H1 (cell line): Measurements from ENCODE around the gene CRTC1. TPM values are rescaled to one million over a fixed set of nuclear protein-coding genes. Genes with fewer than 3 reads are reported as not detected.

Source experiments
- CTCF ChIA-PET: fragments of 300-600 bp; sonication (Branson Sonifier 250); formaldehyde crosslinking; loops from one replicate; lab custom pipeline; 2021; ENCODE audit not compliant: partially characterized antibody; lab: Charles Lee
- POLR2A ChIA-PET: fragments of 300-600 bp; sonication (Branson Sonifier 250); formaldehyde crosslinking; loops from one replicate; lab custom pipeline; 2021; ENCODE audit warnings: inconsistent platforms; ENCODE audit not compliant: partially characterized antibody; lab: Charles Lee
- DNase-seq, 2 experiments: peaks; one replicate each; pipeline versions ENCODE4 v3.0.0 to v3.0.0-alpha.2; 2010 to 2022; ENCODE audit warnings: low spot score in 2 of 2, low read depth in 1 of 2, mixed read lengths in 1 of 2
- FAIRE-seq: peaks from 2 replicates; lab custom pipeline; 2011; peaks lifted over from hg19 to GRCh38; lab: Jason Lieb, UNC
- H2AFZ ChIP-seq: 2 replicates; pipeline ENCODE4 v1.8.1; 2012; ENCODE audit warnings: low read length, inconsistent platforms
- H2AK5ac ChIP-seq: 2 replicates; pipeline ENCODE4 v1.6.1; 2013; ENCODE audit warnings: low read depth, low read length
- H2BK120ac ChIP-seq: replicated peaks from 2 replicates; pipeline ENCODE3; 2013; ENCODE audit warnings: low read depth, low read length, inconsistent platforms
- H2BK12ac ChIP-seq: 2 replicates; pipeline ENCODE4 v1.6.1; 2013; ENCODE audit warnings: low read depth, low read length
- H2BK15ac ChIP-seq: 2 replicates; pipeline ENCODE4 v1.6.1; 2013; ENCODE audit warnings: low read length
- H2BK20ac ChIP-seq: 2 replicates; pipeline ENCODE4 v1.6.1; 2013; ENCODE audit warnings: low read length
- H2BK5ac ChIP-seq: 2 replicates; pipeline ENCODE4 v1.6.1; 2013; ENCODE audit warnings: low read depth, low read length
- H3K14ac ChIP-seq: 2 replicates; pipeline ENCODE4 v1.6.1; 2013; ENCODE audit warnings: inconsistent platforms; ENCODE audit not compliant: insufficient read length
- H3K18ac ChIP-seq: 2 replicates; pipeline ENCODE4 v1.6.1; 2013; ENCODE audit warnings: low read length; ENCODE audit errors: extremely low read depth
- H3K23ac ChIP-seq: 2 replicates; pipeline ENCODE4 v1.6.1; 2013; ENCODE audit warnings: inconsistent platforms; ENCODE audit not compliant: insufficient read length
- H3K23me2 ChIP-seq: 2 replicates; pipeline ENCODE4 v1.6.1; 2013; ENCODE audit warnings: low read depth, low read length
- H3K27ac ChIP-seq: 2 replicates; pipeline ENCODE4 v1.6.1; 2011; ENCODE audit warnings: low read depth, low read length, inconsistent platforms
- H3K27me3 ChIP-seq, 4 experiments: replicated peaks in 1 of 4; 1 replicate in 1 of 4; 2 replicates in 3 of 4; pipeline versions ENCODE4 v1.6.1 to v1.8.1; 2011 to 2013; ENCODE audit warnings: low read length in 3 of 4, mild to moderate bottlenecking in 3 of 4, inconsistent platforms in 2 of 4, mixed read lengths in 2 of 4, moderate library complexity in 1 of 4; ENCODE audit not compliant: control insufficient read depth in 3 of 4, insufficient read depth in 3 of 4; ENCODE audit errors: extremely low read depth in 1 of 4
- H3K36me3 ChIP-seq, 4 experiments: 2 replicates each; pipeline versions ENCODE4 v1.6.1 to v1.8.1; 2011 to 2013; ENCODE audit warnings: mild to moderate bottlenecking in 4 of 4, low read length in 3 of 4, moderate library complexity in 2 of 4, control low read depth in 1 of 4, inconsistent platforms in 1 of 4; ENCODE audit not compliant: insufficient read depth in 4 of 4, control insufficient read depth in 2 of 4
- H3K4ac ChIP-seq: replicated peaks from 2 replicates; pipeline ENCODE3; 2013; ENCODE audit warnings: low read length, low read depth, mixed read lengths, inconsistent platforms; ENCODE audit not compliant: insufficient read length
- H3K4me1 ChIP-seq, 4 experiments: replicated peaks in 1 of 4; 1 replicate in 1 of 4; 2 replicates in 3 of 4; pipeline versions ENCODE4 v1.6.1 to v1.8.1; 2011 to 2013; ENCODE audit warnings: low read length in 3 of 4, inconsistent platforms in 2 of 4, mixed read lengths in 1 of 4; ENCODE audit not compliant: insufficient read depth in 4 of 4, control insufficient read depth in 3 of 4
- H3K4me2 ChIP-seq, 2 experiments: 2 replicates each; pipeline versions ENCODE4 v1.6.1 to v1.8.1; 2011 to 2013; ENCODE audit warnings: low read depth in 2 of 2, low read length in 2 of 2, control low read depth in 1 of 2, inconsistent platforms in 1 of 2, mild to moderate bottlenecking in 1 of 2; ENCODE audit not compliant: insufficient read depth in 1 of 2
- H3K4me3 ChIP-seq, 4 experiments: fragments of 200-600, 300-600 bp in 1 of 4; sonication (generic), shearing (Covaris generic), sonication (Bioruptor Twin) in 1 of 4; 2 replicates each; pipeline versions ENCODE4 v1.5.1 to v1.8.1; 2011 to 2016; ENCODE audit warnings: low read length in 4 of 4, low read depth in 3 of 4, control low read depth in 2 of 4, inconsistent platforms in 2 of 4, mild to moderate bottlenecking in 2 of 4, mixed read lengths in 1 of 4, moderate library complexity in 1 of 4; ENCODE audit not compliant: insufficient read depth in 2 of 4; ENCODE audit errors: extremely low read depth in 1 of 4
- H3K56ac ChIP-seq: replicated peaks from 2 replicates; pipeline ENCODE3; 2013; ENCODE audit warnings: low read depth, mild to moderate bottlenecking, mixed read lengths, low read length, inconsistent platforms; ENCODE audit not compliant: insufficient read length
- H3K79me1 ChIP-seq: 2 replicates; pipeline ENCODE4 v1.6.1; 2013; ENCODE audit warnings: low read depth, low read length, control low read depth
- H3K79me2 ChIP-seq, 2 experiments: 2 replicates each; pipeline versions ENCODE4 v1.6.1 to v1.8.1; 2012 to 2013; ENCODE audit warnings: low read length in 2 of 2, mild to moderate bottlenecking in 2 of 2, inconsistent platforms in 1 of 2; ENCODE audit not compliant: insufficient read depth in 2 of 2, control insufficient read depth in 1 of 2
- H3K9ac ChIP-seq, 4 experiments: replicated peaks in 1 of 4; 1 replicate in 1 of 4; 2 replicates in 3 of 4; pipeline versions ENCODE4 v1.6.1 to v1.8.1; 2011 to 2013; ENCODE audit warnings: low read depth in 3 of 4, low read length in 3 of 4, control low read depth in 2 of 4, mild to moderate bottlenecking in 2 of 4, moderate library complexity in 2 of 4, inconsistent platforms in 1 of 4; ENCODE audit errors: extremely low read depth in 1 of 4
- H3K9me3 ChIP-seq, 2 experiments: 2 replicates each; pipeline versions ENCODE4 v1.6.1 to v1.8.1; 2012 to 2013; ENCODE audit warnings: mild to moderate bottlenecking in 2 of 2, moderate library complexity in 2 of 2, control low read depth in 1 of 2, inconsistent platforms in 1 of 2, low read depth in 1 of 2, low read length in 1 of 2, mixed read lengths in 1 of 2; ENCODE audit not compliant: insufficient read depth in 2 of 2
- H4K20me1 ChIP-seq, 2 experiments: replicated peaks in 1 of 2; 2 replicates each; pipeline versions ENCODE3 to v1.8.1; 2011 to 2013; ENCODE audit warnings: inconsistent platforms in 2 of 2, low read length in 2 of 2, mild to moderate bottlenecking in 1 of 2; ENCODE audit not compliant: insufficient read depth in 2 of 2, control insufficient read depth in 1 of 2
- H4K5ac ChIP-seq: 2 replicates; pipeline ENCODE4 v1.6.1; 2013; ENCODE audit warnings: low read length, low read depth, mixed read lengths, inconsistent platforms; ENCODE audit not compliant: insufficient read length
- H4K8ac ChIP-seq: 2 replicates; pipeline ENCODE4 v1.8.0; 2013; ENCODE audit warnings: mild to moderate bottlenecking, moderate library complexity, low read length, inconsistent platforms; ENCODE audit not compliant: insufficient read depth; ENCODE audit errors: extremely low read depth
- H4K91ac ChIP-seq: replicated peaks from 2 replicates; pipeline ENCODE3; 2013; ENCODE audit warnings: low read length, mixed read lengths, inconsistent platforms; ENCODE audit not compliant: insufficient read length
- ASH2L ChIP-seq: fragments of 200-600, 300-600 bp; sonication (generic); IDR thresholded peaks from one replicate; pipeline ENCODE4 v1.7.1; 2017; ENCODE audit warnings: low read length
- CTBP2 ChIP-seq: IDR thresholded peaks from 2 replicates; pipeline ENCODE4 v1.7.0; 2011; ENCODE audit warnings: borderline replicate concordance, mild to moderate bottlenecking, moderate library complexity, mixed read lengths, low read length; ENCODE audit not compliant: insufficient read depth, insufficient read length
- HDAC6 ChIP-seq: IDR thresholded peaks from one replicate; pipeline ENCODE4 v1.7.1; 2012; ENCODE audit warnings: low read depth, mild to moderate bottlenecking, inconsistent platforms, low read length, moderate library complexity
- JUN ChIP-seq: IDR thresholded peaks from 2 replicates; pipeline ENCODE4 v1.6.1; 2011; ENCODE audit warnings: low read depth, mild to moderate bottlenecking, improper control_type of control experiment, low read length
- JUND ChIP-seq: IDR thresholded peaks from 2 replicates; pipeline ENCODE4 v1.6.1; 2011; ENCODE audit warnings: mild to moderate bottlenecking, improper control_type of control experiment, low read length
- KDM4A ChIP-seq: IDR thresholded peaks from one replicate; pipeline ENCODE4 v1.7.1; 2012; ENCODE audit warnings: low read depth, mild to moderate bottlenecking, moderate library complexity, low read length, inconsistent platforms; ENCODE audit not compliant: severe bottlenecking
- PHF8 ChIP-seq: fragments of 200-600 bp; sonication (generic); conservative IDR thresholded peaks from 2 replicates; pipeline ENCODE4 v1.7.1; 2012; ENCODE audit warnings: low read depth, mild to moderate bottlenecking, inconsistent platforms, low read length, moderate library complexity
- RBBP5 ChIP-seq: IDR thresholded peaks from 2 replicates; pipeline ENCODE4 v1.7.1; 2012; ENCODE audit warnings: low read depth, mild to moderate bottlenecking, inconsistent platforms, low read length, moderate library complexity, borderline replicate concordance
- SP4 ChIP-seq: IDR thresholded peaks from 2 replicates; pipeline ENCODE4 v1.6.1; 2012; ENCODE audit warnings: low read length, inconsistent platforms
- TAF7 ChIP-seq: optimal IDR thresholded peaks from 2 replicates; pipeline ENCODE3; 2011; ENCODE audit warnings: low read depth, mild to moderate bottlenecking, inconsistent platforms, low read length, moderate library complexity, borderline replicate concordance
- TCF12 ChIP-seq: IDR thresholded peaks from 2 replicates; pipeline ENCODE4 v1.6.1; 2011; ENCODE audit warnings: low read depth, mild to moderate bottlenecking, low read length
- ZNF274 ChIP-seq: IDR thresholded peaks from 2 replicates; pipeline ENCODE4 v1.7.0; 2012; ENCODE audit warnings: low read length, borderline replicate concordance; ENCODE audit errors: extremely low read depth
- WGBS, 2 experiments: shearing (Covaris generic) in 1 of 2; methylation state at CpG; one replicate each; pipeline versions ENCODE4 v1.1.6 to v1.1.7; 2013 to 2015; ENCODE audit warnings: low lambda C conversion rate in 2 of 2, mixed read lengths in 2 of 2, inconsistent platforms in 1 of 2, low coverage in 1 of 2, missing lambda C conversion rate in 1 of 2; ENCODE audit not compliant: insufficient replicate concordance in 2 of 2, insufficient coverage in 1 of 2, insufficient read length in 1 of 2; ENCODE audit errors: extremely low coverage in 1 of 2, missing lambda C conversion rate in 1 of 2; 5-methylcytosine and 5-hydroxymethylcytosine counted together
- polyA plus RNA-seq, 7 experiments: library from polyadenylated mRNA; depleted of rRNA in 3 of 7; stranded (reverse) in 5 of 7; unstranded in 2 of 7; fragments of >200 nt in 5 of 7; fragments of 200-250 nt in 2 of 7; gene quantifications; 1 replicate in 5 of 7; 2 replicates in 1 of 7; 4 replicates in 1 of 7; pipeline versions ENCODE4 v1.2.1 to v1.2.3, GENCODE V29; 2011 to 2013; ENCODE audit warnings: missing spikeins in 2 of 7, mixed read lengths in 2 of 7
- total RNA-seq: library from RNA; stranded (reverse); fragmentation: NEBNext Ultra II Directional; extraction: Animal tissue kit (Norgen Biotek cat#: 25700); gene quantifications from 2 replicates; pipeline ENCODE4 v1.2.1, GENCODE V29; 2021

CRTC1 gene
- total and polyA plus RNA-seq, 2 of the 8 experiments (the other 6 are each of a cell fraction or from before 2014, with no cell fraction given) = 2.9 to 8.5 TPM

DNA sequence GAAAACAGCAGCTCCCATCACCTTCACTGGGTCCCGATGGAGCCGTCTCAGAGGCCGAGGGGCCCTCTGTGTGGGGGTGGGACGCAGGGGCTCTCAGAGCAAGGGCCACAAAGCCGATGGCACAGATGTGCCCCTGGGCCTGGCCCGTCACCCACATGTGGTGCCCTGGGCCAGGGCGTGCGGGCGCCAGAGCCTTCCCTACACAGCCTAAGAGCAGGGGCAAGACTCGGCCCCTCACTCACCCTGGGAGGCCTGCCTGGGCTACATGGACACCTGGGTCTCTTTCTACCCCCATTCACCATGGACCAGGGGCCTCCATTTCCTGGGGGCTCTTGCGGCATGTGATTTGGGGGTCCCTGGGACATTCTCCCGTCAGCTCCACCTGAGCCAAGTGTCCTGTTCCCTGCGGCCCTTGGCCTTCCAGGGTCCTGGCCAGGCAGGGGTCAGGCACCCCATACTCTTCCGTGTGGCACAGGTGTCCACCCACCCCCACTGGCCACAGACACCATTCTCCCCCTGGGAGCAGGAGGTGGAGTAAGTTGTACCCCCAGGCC, 97.6 kb downstream of the CRTC1 start:
- Histone ChIP-seq H2AK5ac (no peak overlapping the region), H3K27ac (no peak overlapping the region), H4K8ac (peak overlapping the region; percentile 79), H3K4me2 (no peak overlapping the region), H2AFZ (no peak overlapping the region), H2BK20ac (no peak overlapping the region), H4K20me1 (peaks cover 11 to 30% of the 10 kb centered on the region in 2 experiments), H4K5ac (no peak overlapping the region), H3K79me1 (no peaks in the 10 kb centered on the region), H3K14ac (no peak overlapping the region), H3K9ac (no peak overlapping the region), H2BK15ac (no peak overlapping the region), H3K56ac (no peak overlapping the region), H3K4me3 (no peak overlapping the region), H3K4ac (no peak overlapping the region), H3K9me3 (no peaks in the 10 kb centered on the region), H3K36me3 (no peaks in the 10 kb centered on the region), H3K23ac (no peak overlapping the region), H3K18ac (no peak overlapping the region), H2BK12ac (no peak overlapping the region), H2BK5ac (no peak overlapping the region), H4K91ac (no peak overlapping the region), H3K79me2 (no peaks in the 10 kb centered on the region), H3K4me1 (peaks cover 3 to 9% (median 6%) of the 10 kb centered on the region in 4 experiments; a peak in 6 of 7 replicates), H2BK120ac (no peak overlapping the region), H3K27me3 (peaks cover 30 to 95% (median 87%) of the 10 kb centered on the region in 4 experiments), H3K23me2 (peaks cover 4% of the 10 kb centered on the region; the same call in 1 of the 2 replicates)
- DNase-seq = no peak
- TF ChIP-seq ZNF274 = no peak
- no peak for TF ChIP-seq CTBP2
- TF ChIP-seq KDM4A = no peak
- TF ChIP-seq PHF8 = no peak
- TF ChIP-seq TCF12 = no peak
- TF ChIP-seq ASH2L = no peak
- TF ChIP-seq JUND = no peak
- TF ChIP-seq RBBP5 = no peak
- no peak for TF ChIP-seq TAF7
- no peak for TF ChIP-seq SP4
- TF ChIP-seq HDAC6 = no peak
- TF ChIP-seq JUN = no peak
- FAIRE-seq = no peak
- ChIA-PET POLR2A (interaction anchor here (0.6 to 1.1 kb wide), 4 partner anchors 12 to 86 kb away, joined by 3 to 5 read pairs (median 3); partner anchors contain the start of gene UPF1), CTCF (interaction anchor here (0.8 to 10.9 kb wide), 12 partner anchors 10 to 331 kb away, joined by 3 to 132 read pairs (median 3); no protein-coding TSS in a partner anchor)
- WGBS, 2 experiments = 78% methylated on average over 14 of the region's 14 CpGs; no CpG with 5 or more reads in 1 of the 2 experiments
